GM12878 (cell line): ENCODE data around the gene ETHE1. TPM values are rescaled to one million over a fixed set of nuclear protein-coding genes. Genes with fewer than 3 reads are reported as not detected.

Experiments used
- ATAC-seq: fragments of 200-7000 bp; cut with Tn5 transposase; 3 replicates; pipeline ENCODE4 v1.9.1; 2020; ENCODE audit warnings: mild to moderate bottlenecking, moderate library complexity
- BruUV-seq: library from RNA; stranded (reverse); fragments of 400-500 nt; replicated peaks from 2 replicates; lab custom pipeline; 2021; lab: Mats Ljungman, UMichigan
- CTCF ChIA-PET: fragments of 300-600 bp; sonication (Branson Sonifier 250); formaldehyde crosslinking; extraction: SDS; loops from one replicate; lab custom pipeline; 2021; ENCODE audit warnings: inconsistent platforms; lab: Yijun Ruan, JAX
- POLR2A ChIA-PET: fragments of 350-600 bp; formaldehyde crosslinking; extraction: SDS; loops from one replicate; lab custom pipeline; 2021; ENCODE audit warnings: inconsistent platforms; lab: Charles Lee
- RAD21 ChIA-PET: fragments of 300-600 bp; sonication (Branson Sonifier 250); formaldehyde crosslinking; loops from one replicate; lab custom pipeline; 2023; ENCODE audit warnings: antibody characterized with exemption; ENCODE audit not compliant: unreplicated experiment; lab: Charles Lee
- SMC1A ChIA-PET: fragments of 300-600 bp; sonication (Branson Sonifier 250); formaldehyde crosslinking; loops from one replicate; lab custom pipeline; 2023; ENCODE audit not compliant: unreplicated experiment, uncharacterized antibody; lab: Charles Lee
- DNase-seq: peaks from one replicate; pipeline ENCODE4 v3.0.0-alpha.2; 2011; ENCODE audit warnings: low read depth, low spot score
- FAIRE-seq: peaks from 3 replicates; lab custom pipeline; 2011; peaks lifted over from hg19 to GRCh38; lab: Jason Lieb, UNC
- H2AFZ ChIP-seq: 2 replicates; pipeline ENCODE4 v1.6.0; 2011; ENCODE audit warnings: low read depth, low read length, control low read depth; ENCODE audit not compliant: control insufficient read depth
- H3K27ac ChIP-seq: 2 replicates; pipeline ENCODE4 v1.5.1; 2011; ENCODE audit warnings: control low read depth; ENCODE audit not compliant: control insufficient read depth, insufficient read depth
- H3K27me3 ChIP-seq, 2 experiments: replicated peaks in 1 of 2; 2 replicates each; pipeline versions ENCODE4 v1.6.0 to v1.6.1; 2011; ENCODE audit warnings: low read length in 1 of 2; ENCODE audit not compliant: control insufficient read depth in 2 of 2, insufficient read depth in 2 of 2
- H3K36me3 ChIP-seq, 2 experiments: 2 replicates each; pipeline ENCODE4 v1.5.1; 2011; ENCODE audit warnings: low read length in 1 of 2; ENCODE audit not compliant: control insufficient read depth in 2 of 2, insufficient read depth in 2 of 2
- H3K4me1 ChIP-seq: 2 replicates; pipeline ENCODE4 v1.6.1; 2011; ENCODE audit warnings: mild to moderate bottlenecking, low read length, moderate library complexity, mixed read lengths; ENCODE audit not compliant: control insufficient read depth, insufficient read depth
- H3K4me2 ChIP-seq: 2 replicates; pipeline ENCODE4 v1.6.0; 2011; ENCODE audit warnings: control low read depth; ENCODE audit not compliant: control insufficient read depth, insufficient read depth
- H3K4me3 ChIP-seq: fragments of 200-600 bp; sonication (generic); 2 replicates; pipeline ENCODE4 v1.5.1; 2016
- H3K79me2 ChIP-seq: 2 replicates; pipeline ENCODE4 v1.6.0; 2011; ENCODE audit warnings: low read length; ENCODE audit not compliant: control insufficient read depth, insufficient read depth
- H3K9ac ChIP-seq: 2 replicates; pipeline ENCODE4 v1.8.0; 2011; ENCODE audit warnings: low read length, control low read depth, mixed read lengths; ENCODE audit not compliant: control insufficient read depth, insufficient read depth
- H3K9me3 ChIP-seq: replicated peaks from 3 replicates; pipeline ENCODE4 v1.5.1; 2011; ENCODE audit warnings: mild to moderate bottlenecking, low read length; ENCODE audit not compliant: control insufficient read depth, insufficient read depth
- H4K20me1 ChIP-seq: 2 replicates; pipeline ENCODE4 v1.6.0; 2011; ENCODE audit not compliant: control insufficient read depth, insufficient read depth
- ATF3 ChIP-seq: IDR thresholded peaks from 2 replicates; pipeline ENCODE4 v1.6.1; 2011; ENCODE audit warnings: low read depth, mild to moderate bottlenecking, low read length, moderate library complexity, borderline replicate concordance; ENCODE audit errors: extremely low read depth
- ELK1 ChIP-seq: IDR thresholded peaks from 2 replicates; pipeline ENCODE4 v1.6.1; 2012; ENCODE audit warnings: low read depth, low read length, improper control_type of control experiment
- ESRRA ChIP-seq: IDR thresholded peaks from 2 replicates; pipeline ENCODE4 v1.6.1; 2012; ENCODE audit warnings: mild to moderate bottlenecking, low read length, improper control_type of control experiment
- KLF5 ChIP-seq: fragments of 450-650 bp; IDR thresholded peaks from 2 replicates; pipeline ENCODE4 v1.6.1; 2014; ENCODE audit warnings: mild to moderate bottlenecking; ENCODE audit not compliant: partially characterized antibody
- MLLT1 ChIP-seq: fragments of 450-650 bp; IDR thresholded peaks from 2 replicates; pipeline ENCODE4 v1.6.1; 2016; ENCODE audit warnings: mild to moderate bottlenecking
- PKNOX1 ChIP-seq: fragments of 450-650 bp; IDR thresholded peaks from 2 replicates; pipeline ENCODE4 v1.6.1; 2016; ENCODE audit warnings: mild to moderate bottlenecking
- POLR2AphosphoS2 ChIP-seq: IDR thresholded peaks from 2 replicates; pipeline ENCODE4 v1.6.1; 2011; ENCODE audit warnings: low read depth, mild to moderate bottlenecking, low read length, improper control_type of control experiment, moderate library complexity
- RBBP5 ChIP-seq: fragments of 200-600 bp; sonication (generic); conservative IDR thresholded peaks from 2 replicates; pipeline ENCODE4 v1.6.1; 2016
- SPI1 ChIP-seq: IDR thresholded peaks from 2 replicates; pipeline ENCODE4 v1.6.1; 2011; ENCODE audit warnings: low read depth, mild to moderate bottlenecking, low read length, moderate library complexity, borderline replicate concordance; ENCODE audit not compliant: insufficient read depth
- TBL1XR1 ChIP-seq: IDR thresholded peaks from 2 replicates; pipeline ENCODE4 v1.6.1; 2012; ENCODE audit warnings: low read depth, low read length, improper control_type of control experiment
- TCF3 ChIP-seq: IDR thresholded peaks from 2 replicates; pipeline ENCODE4 v1.6.1; 2012; ENCODE audit warnings: low read depth, mild to moderate bottlenecking, low read length, borderline replicate concordance; ENCODE audit not compliant: insufficient read depth
- YBX1 ChIP-seq: fragments of 450-650 bp; IDR thresholded peaks from 2 replicates; pipeline ENCODE4 v1.6.1; 2016; ENCODE audit warnings: antibody characterized with exemption
- ZNF217 ChIP-seq: fragments of 450-650 bp; IDR thresholded peaks from 2 replicates; pipeline ENCODE4 v1.6.1; 2017; ENCODE audit warnings: antibody characterized with exemption, mild to moderate bottlenecking
- ZNF384 ChIP-seq: IDR thresholded peaks from 2 replicates; pipeline ENCODE4 v1.6.1; 2012; ENCODE audit warnings: low read depth, mild to moderate bottlenecking, low read length, improper control_type of control experiment, borderline replicate concordance
- WGBS: methylation state at CpG from one replicate; pipeline ENCODE4 v1.1.6; 2016; ENCODE audit warnings: low lambda C conversion rate; ENCODE audit not compliant: insufficient replicate concordance, insufficient coverage; ENCODE audit errors: missing lambda C conversion rate; 5-methylcytosine and 5-hydroxymethylcytosine counted together
- in situ Hi-C: fragments of 300-500 bp; cut with MboI; formaldehyde crosslinking; loops from 9 replicates; pipeline ENCODE4 v1.14.3; 2018; ENCODE audit warnings: mixed read lengths
- intact Hi-C: fragments of 100-400 bp; cut with micrococcal nuclease; formaldehyde crosslinking; loops from one replicate; pipeline ENCODE4 v1.14.2; 2022; ENCODE audit not compliant: unreplicated experiment
- polyA plus RNA-seq, 11 experiments: library from polyadenylated mRNA; depleted of rRNA in 4 of 11; unstranded in 6 of 11; stranded (reverse) in 5 of 11; fragments of >200 nt; fragmentation: Nextera tagmentation in 4 of 11; fragmentation: Illumina TruSeq in 1 of 11; extraction: Ambion mirVana in 4 of 11; extraction: Trizol in 1 of 11; gene quantifications; 1 replicate in 1 of 11; 2 replicates in 10 of 11; pipeline versions ENCODE4 v1.2.1 to v1.2.3, GENCODE V29; 2011 to 2016; ENCODE audit warnings: inconsistent platforms in 2 of 11, missing spikeins in 2 of 11, low read depth in 1 of 11
- total RNA-seq, 4 experiments: library from RNA; depleted of rRNA in 3 of 4; stranded (reverse); fragments of >200 nt in 3 of 4; fragmentation: Illumina TruSeq in 1 of 4; extraction: Trizol in 1 of 4; gene quantifications; 2 replicates each; pipeline versions ENCODE4 v1.2.1 to v1.2.3, GENCODE V29; 2013 to 2021

ETHE1 gene
- total and polyA plus RNA-seq, 10 of the 15 experiments (the other 5 are each of a cell fraction or from before 2014, with no cell fraction given), result 22.1 to 155 (median 52.7) TPM

- no peak for TF ChIP-seq MLLT1
- no peak for TF ChIP-seq ZNF217
- no peak for TF ChIP-seq KLF5
- TF ChIP-seq, all 136 proteins: peak for 0
These were observed 47.8 kb downstream of the ETHE1 start (continued) for GRCh38 chr19:43479226-43479625.

GRCh38 chr19:43478323-43478722 is 48.7 kb downstream of the ETHE1 start:
- FAIRE-seq (no peak), DNase-seq (no peak), ATAC-seq (no peak)
- no TSS peak for BruUV-seq
- no peak overlapping the region for H3K9ac ChIP-seq
- in situ Hi-C loops (no loop called here), intact Hi-C loops (no loop called here)
- H3K9me3 ChIP-seq, result no peaks in the 10 kb centered on the region
- ChIA-PET RAD21 (no interaction called here), SMC1A (interaction anchor here (0.8 kb wide), 1 partner anchor 30 kb away, joined by 3 read pairs; no protein-coding TSS in a partner anchor), CTCF (interaction anchor here (1.0 kb wide), 1 partner anchor 41 kb away, joined by 3 read pairs; no protein-coding TSS in a partner anchor), POLR2A (no interaction called here)
- H3K79me2 ChIP-seq, result no peaks in the 10 kb centered on the region
- H3K4me1 ChIP-seq, result peaks cover 3% of the 10 kb centered on the region; the same call in 1 of the 2 replicates
- no peaks in the 10 kb centered on the region for H4K20me1 ChIP-seq
- no peak overlapping the region for H3K4me3 ChIP-seq
- H3K4me2 ChIP-seq, result no peak overlapping the region
- TF ChIP-seq SPI1 (no peak), MLLT1 (no peak), TBL1XR1 (no peak), ATF3 (no peak), RBBP5 (no peak), TCF3 (no peak), ELK1 (no peak), ESRRA (no peak), POLR2AphosphoS2 (no peak), PKNOX1 (no peak), ZNF384 (no peak), YBX1 (no peak)
- H2AFZ ChIP-seq, result no peak overlapping the region
- no peaks in the 10 kb centered on the region for H3K36me3 ChIP-seq
- H3K27me3 ChIP-seq, result no peaks in the 10 kb centered on the region
- 61% methylated on average over 3 of the region's 3 CpGs for WGBS
- no peak overlapping the region for H3K27ac ChIP-seq
